GM12878 (cell line): ENCODE results near the gene ADCY9. TPM values are rescaled to one million over a fixed set of nuclear protein-coding genes. Genes with fewer than 3 reads are reported as not detected.

Experiments used
- ATAC-seq: fragments of 200-7000 bp; cut with Tn5 transposase; 3 replicates; pipeline ENCODE4 v1.9.1; 2020; ENCODE audit warnings: mild to moderate bottlenecking, moderate library complexity
- BruUV-seq: library from RNA; stranded (reverse); fragments of 400-500 nt; replicated peaks from 2 replicates; lab custom pipeline; 2021; lab: Mats Ljungman, UMichigan
- CTCF ChIA-PET: fragments of 300-600 bp; sonication (Branson Sonifier 250); formaldehyde crosslinking; extraction: SDS; loops from one replicate; lab custom pipeline; 2021; ENCODE audit warnings: inconsistent platforms; lab: Yijun Ruan, JAX
- POLR2A ChIA-PET: fragments of 350-600 bp; formaldehyde crosslinking; extraction: SDS; loops from one replicate; lab custom pipeline; 2021; ENCODE audit warnings: inconsistent platforms; lab: Charles Lee
- RAD21 ChIA-PET: fragments of 300-600 bp; sonication (Branson Sonifier 250); formaldehyde crosslinking; loops from one replicate; lab custom pipeline; 2023; ENCODE audit warnings: antibody characterized with exemption; ENCODE audit not compliant: unreplicated experiment; lab: Charles Lee
- SMC1A ChIA-PET: fragments of 300-600 bp; sonication (Branson Sonifier 250); formaldehyde crosslinking; loops from one replicate; lab custom pipeline; 2023; ENCODE audit not compliant: unreplicated experiment, uncharacterized antibody; lab: Charles Lee
- DNase-seq: peaks from one replicate; pipeline ENCODE4 v3.0.0-alpha.2; 2011; ENCODE audit warnings: low read depth, low spot score
- FAIRE-seq: peaks from 3 replicates; lab custom pipeline; 2011; peaks lifted over from hg19 to GRCh38; lab: Jason Lieb, UNC
- H2AFZ ChIP-seq: 2 replicates; pipeline ENCODE4 v1.6.0; 2011; ENCODE audit warnings: low read depth, low read length, control low read depth; ENCODE audit not compliant: control insufficient read depth
- H3K27ac ChIP-seq: 2 replicates; pipeline ENCODE4 v1.5.1; 2011; ENCODE audit warnings: control low read depth; ENCODE audit not compliant: control insufficient read depth, insufficient read depth
- H3K27me3 ChIP-seq, 2 experiments: replicated peaks in 1 of 2; 2 replicates each; pipeline versions ENCODE4 v1.6.0 to v1.6.1; 2011; ENCODE audit warnings: low read length in 1 of 2; ENCODE audit not compliant: control insufficient read depth in 2 of 2, insufficient read depth in 2 of 2
- H3K36me3 ChIP-seq, 2 experiments: 2 replicates each; pipeline ENCODE4 v1.5.1; 2011; ENCODE audit warnings: low read length in 1 of 2; ENCODE audit not compliant: control insufficient read depth in 2 of 2, insufficient read depth in 2 of 2
- H3K4me1 ChIP-seq: 2 replicates; pipeline ENCODE4 v1.6.1; 2011; ENCODE audit warnings: mild to moderate bottlenecking, low read length, moderate library complexity, mixed read lengths; ENCODE audit not compliant: control insufficient read depth, insufficient read depth
- H3K4me2 ChIP-seq: 2 replicates; pipeline ENCODE4 v1.6.0; 2011; ENCODE audit warnings: control low read depth; ENCODE audit not compliant: control insufficient read depth, insufficient read depth
- H3K4me3 ChIP-seq: fragments of 200-600 bp; sonication (generic); 2 replicates; pipeline ENCODE4 v1.5.1; 2016
- H3K79me2 ChIP-seq: 2 replicates; pipeline ENCODE4 v1.6.0; 2011; ENCODE audit warnings: low read length; ENCODE audit not compliant: control insufficient read depth, insufficient read depth
- H3K9ac ChIP-seq: 2 replicates; pipeline ENCODE4 v1.8.0; 2011; ENCODE audit warnings: low read length, control low read depth, mixed read lengths; ENCODE audit not compliant: control insufficient read depth, insufficient read depth
- H3K9me3 ChIP-seq: replicated peaks from 3 replicates; pipeline ENCODE4 v1.5.1; 2011; ENCODE audit warnings: mild to moderate bottlenecking, low read length; ENCODE audit not compliant: control insufficient read depth, insufficient read depth
- H4K20me1 ChIP-seq: 2 replicates; pipeline ENCODE4 v1.6.0; 2011; ENCODE audit not compliant: control insufficient read depth, insufficient read depth
- KDM1A ChIP-seq: fragments of 200-600 bp; sonication (generic); IDR thresholded peaks from 2 replicates; pipeline ENCODE4 v1.6.1; 2016; ENCODE audit warnings: borderline replicate concordance
- SPI1 ChIP-seq: IDR thresholded peaks from 2 replicates; pipeline ENCODE4 v1.6.1; 2011; ENCODE audit warnings: low read depth, mild to moderate bottlenecking, low read length, moderate library complexity, borderline replicate concordance; ENCODE audit not compliant: insufficient read depth
- WGBS: methylation state at CpG from one replicate; pipeline ENCODE4 v1.1.6; 2016; ENCODE audit warnings: low lambda C conversion rate; ENCODE audit not compliant: insufficient replicate concordance, insufficient coverage; ENCODE audit errors: missing lambda C conversion rate; 5-methylcytosine and 5-hydroxymethylcytosine counted together
- in situ Hi-C: fragments of 300-500 bp; cut with MboI; formaldehyde crosslinking; loops from 9 replicates; pipeline ENCODE4 v1.14.3; 2018; ENCODE audit warnings: mixed read lengths
- intact Hi-C: fragments of 100-400 bp; cut with micrococcal nuclease; formaldehyde crosslinking; loops from one replicate; pipeline ENCODE4 v1.14.2; 2022; ENCODE audit not compliant: unreplicated experiment
- polyA plus RNA-seq, 11 experiments: library from polyadenylated mRNA; depleted of rRNA in 4 of 11; unstranded in 6 of 11; stranded (reverse) in 5 of 11; fragments of >200 nt; fragmentation: Nextera tagmentation in 4 of 11; fragmentation: Illumina TruSeq in 1 of 11; extraction: Ambion mirVana in 4 of 11; extraction: Trizol in 1 of 11; gene quantifications; 1 replicate in 1 of 11; 2 replicates in 10 of 11; pipeline versions ENCODE4 v1.2.1 to v1.2.3, GENCODE V29; 2011 to 2016; ENCODE audit warnings: inconsistent platforms in 2 of 11, missing spikeins in 2 of 11, low read depth in 1 of 11
- total RNA-seq, 4 experiments: library from RNA; depleted of rRNA in 3 of 4; stranded (reverse); fragments of >200 nt in 3 of 4; fragmentation: Illumina TruSeq in 1 of 4; extraction: Trizol in 1 of 4; gene quantifications; 2 replicates each; pipeline versions ENCODE4 v1.2.1 to v1.2.3, GENCODE V29; 2013 to 2021
- TF ChIP-seq, protein P1 (sequence below): IDR thresholded peaks from 2 replicates; pipeline ENCODE4 v1.6.1; 2011; ENCODE audit warnings: low read depth, mild to moderate bottlenecking, low read length, moderate library complexity, borderline replicate concordance; ENCODE audit errors: extremely low read depth

The ADCY9 gene
- total and polyA plus RNA-seq, 10 of the 15 experiments (the other 5 are each of a cell fraction or from before 2014, with no cell fraction given): 0.09 to 0.41 (median 0.15) TPM; not detected in 3

GRCh38 chr16:3938471-3938842 is 177.8 kb downstream of the ADCY9 start:
- Histone ChIP-seq H3K9me3 (no peaks in the 10 kb centered on the region), H3K79me2 (no peaks in the 10 kb centered on the region), H3K4me3 (no peak overlapping the region), H3K36me3 (no peaks in the 10 kb centered on the region), H3K27me3 (no peaks in the 10 kb centered on the region), H3K27ac (no peak overlapping the region), H3K9ac (no peak overlapping the region), H3K4me2 (no peak overlapping the region), H2AFZ (no peak overlapping the region), H4K20me1 (no peaks in the 10 kb centered on the region), H3K4me1 (no peaks in the 10 kb centered on the region)
- CTCF ChIA-PET: interaction anchor here (0.7 to 2.1 kb wide), 3 partner anchors 10 to 315 kb away, joined by 3 to 21 read pairs (median 4); no protein-coding TSS in a partner anchor
- WGBS: 69% methylated on average over 19 of the region's 19 CpGs
- ATAC-seq: no peak
- no TSS peak for BruUV-seq
- no peak for DNase-seq
- TF ChIP-seq SPI1 (no peak), KDM1A (no peak)
- SMC1A ChIA-PET: no interaction called here
- in situ Hi-C loops (no loop called here), intact Hi-C loops (loop anchor here (10.0 kb wide), 1 partner anchor 316 kb away; no protein-coding TSS in a partner anchor)
- POLR2A ChIA-PET: no interaction called here
- RAD21 ChIA-PET: interaction anchor here (0.6 kb wide), 1 partner anchor 304 kb away, joined by 3 read pairs; no protein-coding TSS in a partner anchor
- FAIRE-seq: no peak

DNA sequence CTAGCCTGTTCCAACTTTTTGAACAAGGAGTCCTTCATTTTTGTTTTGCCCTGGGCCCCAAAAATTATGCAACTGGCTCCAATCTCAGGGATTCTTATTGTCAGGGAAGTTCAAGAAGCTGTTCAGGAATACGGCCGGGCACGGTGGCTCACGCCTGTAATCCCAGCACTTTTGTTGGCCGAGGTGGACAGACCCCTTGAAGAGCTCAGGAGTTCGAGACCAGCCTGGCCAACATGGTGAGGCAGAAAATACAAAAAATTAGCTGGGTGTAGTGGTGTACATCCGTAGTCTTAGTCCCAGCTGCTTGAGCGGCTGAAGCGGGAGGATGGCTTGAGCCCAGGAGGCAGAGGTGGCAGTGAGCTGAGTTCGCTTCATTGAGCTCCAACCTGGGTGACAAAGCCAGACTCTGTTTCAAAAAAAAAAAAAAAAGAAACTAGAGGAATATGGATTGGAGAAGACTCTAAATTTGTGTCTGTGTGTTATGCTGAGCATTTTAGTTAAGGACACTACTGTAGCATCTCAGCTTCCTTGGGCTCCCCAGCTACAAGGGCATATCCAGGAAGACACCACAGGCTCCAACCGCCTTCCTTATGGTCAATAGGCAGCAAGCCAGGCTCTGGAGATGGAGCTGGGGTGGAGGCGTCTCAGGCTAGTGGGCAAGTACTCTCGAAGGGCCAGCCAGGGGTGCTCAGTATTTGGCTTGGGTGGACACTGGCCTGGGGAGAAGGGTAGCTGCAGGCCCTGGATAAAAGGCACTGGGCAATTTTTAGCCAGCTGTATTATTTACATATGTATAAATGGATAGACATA is 179.0 kb downstream of the ADCY9 start:
- in situ Hi-C loops: no loop called here
- no peak for FAIRE-seq
- BruUV-seq: no TSS peak
- intact Hi-C loops: loop anchor here (10.0 kb wide), 1 partner anchor 318 kb away; no protein-coding TSS in a partner anchor
- H3K9me3 ChIP-seq: no peaks in the 10 kb centered on the region
- ChIA-PET CTCF (interaction anchor here (0.6 to 1.6 kb wide), 4 partner anchors 45 to 391 kb away, joined by 3 to 13 read pairs (median 3); no protein-coding TSS in a partner anchor), RAD21 (interaction anchor here (0.7 to 1.1 kb wide), 2 partner anchors 59 to 316 kb away, joined by 3 to 4 read pairs; no protein-coding TSS in a partner anchor), SMC1A (no interaction called here), POLR2A (no interaction called here)
- H3K4me3 ChIP-seq: no peak overlapping the region
- WGBS: 54% methylated on average over 13 of the region's 13 CpGs
- H3K27me3 ChIP-seq: no peaks in the 10 kb centered on the region
- no peak overlapping the region for H3K9ac ChIP-seq
- TF ChIP-seq, protein P1, sequence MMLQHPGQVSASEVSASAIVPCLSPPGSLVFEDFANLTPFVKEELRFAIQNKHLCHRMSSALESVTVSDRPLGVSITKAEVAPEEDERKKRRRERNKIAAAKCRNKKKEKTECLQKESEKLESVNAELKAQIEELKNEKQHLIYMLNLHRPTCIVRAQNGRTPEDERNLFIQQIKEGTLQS: no peak
- no peak for DNase-seq
- no peaks in the 10 kb centered on the region for H3K4me1 ChIP-seq
- H2AFZ ChIP-seq: no peak overlapping the region
- H3K4me2 ChIP-seq: no peak overlapping the region
- H3K79me2 ChIP-seq: no peaks in the 10 kb centered on the region
- no peak for ATAC-seq
- no peaks in the 10 kb centered on the region for H3K36me3 ChIP-seq
- H4K20me1 ChIP-seq: no peaks in the 10 kb centered on the region
- H3K27ac ChIP-seq: no peak overlapping the region
